Sigmoid colon (tissue), 7 donors: ENCODE measurements around the gene NIPA2. TPM values are rescaled to one million over a fixed set of nuclear protein-coding genes. Genes with fewer than 3 reads are reported as not detected.

Experiments
- DNase-seq: peaks from one replicate; pipeline ENCODE4 v3.0.0-alpha.2; 2019
- H3K27ac ChIP-seq, 4 donors: fragments of 200-600 bp; sonication (generic); one replicate each; pipeline ENCODE4 v1.5.1; 2016 to 2019; ENCODE audit warnings: mild to moderate bottlenecking in 1 of 4
- H3K27me3 ChIP-seq, 3 donors: fragments of 200-600 bp; sonication (generic); one replicate each; pipeline ENCODE4 v1.5.1; 2019; ENCODE audit warnings: mild to moderate bottlenecking in 1 of 3
- H3K36me3 ChIP-seq, 4 donors: fragments of 200-600 bp; sonication (generic); one replicate each; pipeline ENCODE4 v1.5.1; 2016 to 2019
- H3K4me1 ChIP-seq, 4 donors: fragments of 200-600 bp; sonication (generic); one replicate each; pipeline ENCODE4 v1.5.1; 2017 to 2019
- H3K4me3 ChIP-seq, 4 donors: fragments of 200-600 bp; sonication (generic); one replicate each; pipeline ENCODE4 v1.5.1; 2017 to 2019; ENCODE audit warnings: mild to moderate bottlenecking in 2 of 4, moderate library complexity in 1 of 4
- H3K9me3 ChIP-seq, 4 donors: fragments of 200-600 bp in 3 of 4; sonication (generic) in 3 of 4; one replicate each; pipeline versions ENCODE4 v1.5.1 to v1.6.1; 2013 to 2019
- EP300 ChIP-seq, 4 donors: sonication (generic); formaldehyde crosslinking; IDR thresholded peaks; one replicate each; pipeline ENCODE4 v1.6.1; 2017; ENCODE audit warnings: antibody characterized with exemption in 4 of 4
- POLR2A ChIP-seq, 2 donors: fragments of 450-650 bp; IDR thresholded peaks; one replicate each; pipeline ENCODE4 v1.6.1; 2016; ENCODE audit warnings: antibody characterized with exemption in 2 of 2, mild to moderate bottlenecking in 2 of 2, moderate library complexity in 2 of 2
- POLR2AphosphoS5 ChIP-seq, 4 donors: sonication (generic); formaldehyde crosslinking; IDR thresholded peaks; one replicate each; pipeline ENCODE4 v1.6.1; 2017; ENCODE audit warnings: antibody characterized with exemption in 4 of 4
- WGBS, 2 donors: extraction: QIAGEN DNeasy Blood & Tissue Kit; methylation state at CpG; one replicate each; pipeline ENCODE4 v1.1.7; 2013; 5-methylcytosine and 5-hydroxymethylcytosine counted together
- intact Hi-C: fragments of 100-400 bp; cut with DNase I; formaldehyde crosslinking; loops from one replicate; pipeline ENCODE4 v1.15.1; 2023
- polyA plus RNA-seq, 3 donors: library from polyadenylated mRNA; stranded (reverse); fragments of 200-250 nt; gene quantifications; one replicate each; pipeline ENCODE4 v1.2.3, GENCODE V29; 2013
- total RNA-seq, 4 donors: library from RNA; depleted of rRNA; stranded (reverse); fragments of >200 nt; gene quantifications; one replicate each; pipeline ENCODE4 v1.1.0, GENCODE V29; 2016
- TF ChIP-seq, protein P1 (sequence below), 4 experiments: fragments of 450-650 bp in 3 of 4; fragments of 200-600 bp in 1 of 4; IDR thresholded peaks; one replicate each; pipeline ENCODE4 v1.5.1; 2016 to 2019; ENCODE audit warnings: antibody characterized with exemption in 4 of 4, mild to moderate bottlenecking in 3 of 4, moderate library complexity in 2 of 4
- donor health status: healthy with polysubstance abuse.
- donor health status: Bipolar disorder and iron deficiency.
- donor health status: healthy.

NIPA2 gene
- total and polyA plus RNA-seq, 7 donors, result 15.0 to 47.1 (median 25.5) TPM

DNA sequence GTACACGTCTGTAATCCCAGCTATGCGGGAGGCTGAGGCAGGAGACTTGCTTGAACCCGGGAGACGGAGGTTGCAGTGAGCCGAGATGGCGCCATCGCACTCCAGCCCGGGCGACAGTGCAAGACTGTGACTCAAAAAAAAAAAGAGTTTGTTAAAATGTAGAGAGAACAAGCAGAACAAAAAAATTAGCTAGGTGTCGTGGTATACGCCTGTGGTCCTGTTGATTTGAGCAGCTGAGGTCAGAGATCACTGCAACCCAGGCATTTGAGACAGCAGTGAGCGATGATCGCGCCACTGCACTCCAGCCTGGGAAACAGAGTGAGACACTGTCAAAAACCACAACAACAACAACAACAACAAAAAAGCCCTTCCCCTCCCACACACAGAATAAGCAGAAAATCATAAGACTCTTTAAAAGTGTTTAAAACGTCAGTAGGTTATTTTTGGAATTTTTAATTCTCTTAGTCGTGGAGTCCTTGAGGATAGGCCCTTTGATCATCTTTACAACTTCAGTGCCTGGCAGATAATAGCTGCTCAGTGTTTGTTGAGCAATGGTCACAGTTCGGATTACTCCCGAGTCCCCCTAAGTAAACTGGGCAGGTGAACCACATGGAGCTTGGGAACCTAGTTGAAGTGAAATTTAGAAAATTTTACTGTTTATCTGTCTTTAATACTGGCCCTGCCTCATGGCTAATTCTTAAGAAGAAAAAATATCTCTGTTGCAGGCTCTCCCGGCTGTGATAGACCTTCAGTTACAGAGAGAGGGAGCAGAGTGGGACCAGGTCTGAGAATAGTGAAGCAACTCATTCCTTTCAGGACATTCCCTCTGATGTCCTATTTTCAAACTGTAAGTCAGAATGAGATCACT lies 6.2 kb downstream of the NIPA2 start:
- Histone ChIP-seq H3K27ac (no peak overlapping the region), H3K36me3 (peaks cover 0 to 14% (median 0%) of the 10 kb centered on the region in 4 donors), H3K4me1 (peaks cover 0 to 24% (median 18%) of the 10 kb centered on the region in 4 donors), H3K9me3 (no peaks in the 10 kb centered on the region), H3K27me3 (no peaks in the 10 kb centered on the region), H3K4me3 (no peak overlapping the region)
- 74 to 85% methylated on average over 19 of the region's 19 CpGs for WGBS, 2 donors
- no peak for TF ChIP-seq POLR2AphosphoS5 (IDR thresholded peaks at IDR 0.05)
- TF ChIP-seq POLR2A (IDR thresholded peaks at IDR 0.05), result no peak
- TF ChIP-seq EP300 (IDR thresholded peaks at IDR 0.05), result no peak
- TF ChIP-seq, protein P1, sequence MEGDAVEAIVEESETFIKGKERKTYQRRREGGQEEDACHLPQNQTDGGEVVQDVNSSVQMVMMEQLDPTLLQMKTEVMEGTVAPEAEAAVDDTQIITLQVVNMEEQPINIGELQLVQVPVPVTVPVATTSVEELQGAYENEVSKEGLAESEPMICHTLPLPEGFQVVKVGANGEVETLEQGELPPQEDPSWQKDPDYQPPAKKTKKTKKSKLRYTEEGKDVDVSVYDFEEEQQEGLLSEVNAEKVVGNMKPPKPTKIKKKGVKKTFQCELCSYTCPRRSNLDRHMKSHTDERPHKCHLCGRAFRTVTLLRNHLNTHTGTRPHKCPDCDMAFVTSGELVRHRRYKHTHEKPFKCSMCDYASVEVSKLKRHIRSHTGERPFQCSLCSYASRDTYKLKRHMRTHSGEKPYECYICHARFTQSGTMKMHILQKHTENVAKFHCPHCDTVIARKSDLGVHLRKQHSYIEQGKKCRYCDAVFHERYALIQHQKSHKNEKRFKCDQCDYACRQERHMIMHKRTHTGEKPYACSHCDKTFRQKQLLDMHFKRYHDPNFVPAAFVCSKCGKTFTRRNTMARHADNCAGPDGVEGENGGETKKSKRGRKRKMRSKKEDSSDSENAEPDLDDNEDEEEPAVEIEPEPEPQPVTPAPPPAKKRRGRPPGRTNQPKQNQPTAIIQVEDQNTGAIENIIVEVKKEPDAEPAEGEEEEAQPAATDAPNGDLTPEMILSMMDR (IDR thresholded peaks at IDR 0.05), result no peak
- intact Hi-C loops, result no loop called here
- DNase-seq, result no peak

DNA sequence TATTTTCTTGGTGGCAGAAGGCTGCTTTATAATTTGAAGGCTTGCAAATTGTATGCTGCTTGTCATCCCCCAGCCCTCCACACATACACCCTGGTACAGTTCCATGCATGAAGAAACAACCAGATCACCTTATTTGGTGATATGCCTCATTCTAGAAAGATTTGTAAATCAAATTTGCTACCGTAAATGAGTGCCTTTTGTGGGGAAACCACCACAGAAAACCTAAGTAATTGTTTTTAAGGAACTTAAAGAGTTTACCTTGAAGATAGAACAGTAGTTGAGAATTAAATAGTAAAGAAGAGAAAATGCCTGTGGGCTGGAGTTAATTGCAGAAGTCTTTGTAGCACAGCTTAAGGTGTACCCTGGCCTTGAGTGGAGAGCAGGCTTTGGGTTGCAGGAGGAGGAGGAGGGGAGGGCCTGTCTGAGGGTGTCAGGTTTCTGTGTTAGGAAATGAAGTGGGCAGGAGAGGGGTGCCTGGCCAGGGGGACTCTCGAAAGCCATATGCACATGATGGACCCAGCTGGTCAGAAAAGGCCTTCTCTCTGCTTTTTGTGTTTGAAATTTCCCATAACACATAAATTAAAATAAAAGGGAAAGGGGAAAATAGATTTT lies 6.9 kb downstream of the NIPA2 start:
- Histone ChIP-seq H3K36me3 (peaks cover 0 to 14% (median 0%) of the 10 kb centered on the region in 4 donors), H3K27me3 (no peaks in the 10 kb centered on the region), H3K4me1 (peaks cover 0 to 16% (median 11%) of the 10 kb centered on the region in 4 donors), H3K9me3 (no peaks in the 10 kb centered on the region), H3K27ac (no peak overlapping the region), H3K4me3 (no peak overlapping the region)
- TF ChIP-seq POLR2AphosphoS5 (IDR thresholded peaks at IDR 0.05) (no peak), POLR2A (IDR thresholded peaks at IDR 0.05) (no peak), EP300 (IDR thresholded peaks at IDR 0.05) (no peak)
- TF ChIP-seq, protein P1 (IDR thresholded peaks at IDR 0.05), result no peak
- 69 to 80% methylated on average over 2 of the region's 2 CpGs for WGBS, 2 donors
- DNase-seq, result no peak
- intact Hi-C loops, result no loop called here

DNA sequence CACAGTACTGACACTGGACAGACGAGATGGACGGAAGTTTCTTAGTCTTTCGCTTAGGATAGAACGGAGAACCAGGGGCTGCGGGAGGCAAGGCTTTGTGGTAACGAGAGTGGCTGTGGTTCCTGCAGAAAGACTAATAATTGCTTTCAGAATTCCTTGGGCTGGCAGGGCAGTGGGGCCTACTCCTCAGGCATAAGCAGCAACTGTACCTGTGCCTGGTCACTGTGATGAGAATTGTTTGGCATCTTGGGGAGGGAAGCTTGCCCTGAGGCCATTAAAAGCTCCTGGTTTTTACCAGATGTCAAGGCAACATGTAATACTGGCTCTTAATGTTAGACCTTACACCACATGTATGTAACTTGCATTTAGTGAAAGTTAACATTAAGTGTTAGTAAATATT lies 7.6 kb downstream of the NIPA2 start:
- 91 to 95% methylated on average over 6 of the region's 6 CpGs for WGBS, 2 donors
- peaks cover 0 to 14% (median 0%) of the 10 kb centered on the region in 4 donors for H3K36me3 ChIP-seq
- H3K9me3 ChIP-seq, result no peaks in the 10 kb centered on the region
- H3K27ac ChIP-seq, result peak overlapping the region in 1 of 4 donors; percentile 3
- no peak overlapping the region for H3K4me3 ChIP-seq
- no peaks in the 10 kb centered on the region for H3K27me3 ChIP-seq
- H3K4me1 ChIP-seq, result peaks cover 0 to 10% (median 4%) of the 10 kb centered on the region in 4 donors
- no peak for DNase-seq
- intact Hi-C loops, result no loop called here
- TF ChIP-seq, protein P1 (IDR thresholded peaks at IDR 0.05), result no peak
- TF ChIP-seq EP300 (IDR thresholded peaks at IDR 0.05) (no peak), POLR2AphosphoS5 (IDR thresholded peaks at IDR 0.05) (no peak), POLR2A (IDR thresholded peaks at IDR 0.05) (no peak)

DNA sequence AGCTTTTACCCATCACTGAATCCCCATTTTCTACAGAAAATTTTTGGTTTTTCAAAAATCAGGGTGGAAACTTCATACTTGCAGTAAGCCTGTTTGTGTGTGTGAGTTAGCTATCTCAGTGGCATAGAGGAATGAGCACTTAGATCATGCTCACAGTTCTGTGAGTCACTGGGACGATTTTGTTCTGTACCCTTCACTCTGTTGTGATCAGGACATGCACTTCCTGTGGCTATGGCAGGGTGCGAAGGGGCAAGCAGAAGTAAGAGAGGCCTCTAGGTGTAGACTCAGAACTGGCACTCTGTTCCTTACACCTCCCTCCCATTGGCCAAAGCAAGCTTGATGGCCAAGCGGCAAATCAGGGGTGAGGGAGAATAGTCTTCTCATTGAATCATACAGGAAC lies 11.6 kb downstream of the NIPA2 start:
- DNase-seq, result no peak
- Histone ChIP-seq H3K4me3 (no peak overlapping the region), H3K36me3 (peaks cover 5 to 37% (median 14%) of the 10 kb centered on the region in 4 donors), H3K27ac (no peak overlapping the region), H3K9me3 (no peaks in the 10 kb centered on the region), H3K4me1 (peaks cover 0 to 5% (median 0%) of the 10 kb centered on the region in 4 donors), H3K27me3 (no peaks in the 10 kb centered on the region)
- no peak for TF ChIP-seq POLR2AphosphoS5 (IDR thresholded peaks at IDR 0.05)
- no peak for TF ChIP-seq POLR2A (IDR thresholded peaks at IDR 0.05)
- TF ChIP-seq, protein P1 (IDR thresholded peaks at IDR 0.05), result no peak
- no peak for TF ChIP-seq EP300 (IDR thresholded peaks at IDR 0.05)
- 84 to 90% methylated on average over 3 of the region's 3 CpGs for WGBS, 2 donors
- intact Hi-C loops, result no loop called here
